Gastroesophageal sphincter (tissue), 3 donors: ENCODE results near the gene MRTFB.

ENCODE experiments used
- CTCF ChIP-seq, 4 experiments: fragments of 200-600 bp in 2 of 4; fragments of 450-650 bp in 2 of 4; sonication (generic) in 1 of 4; IDR thresholded peaks; one replicate each; pipeline ENCODE4 v1.5.1; 2017 to 2019; ENCODE audit warnings: antibody characterized with exemption in 4 of 4, mild to moderate bottlenecking in 2 of 4, moderate library complexity in 2 of 4
- POLR2A ChIP-seq, 2 donors: fragments of 450-650 bp; IDR thresholded peaks; one replicate each; pipeline ENCODE4 v1.6.1; 2017; ENCODE audit warnings: antibody characterized with exemption in 2 of 2, mild to moderate bottlenecking in 2 of 2, moderate library complexity in 1 of 2
- POLR2AphosphoS5 ChIP-seq: sonication (generic); formaldehyde crosslinking; IDR thresholded peaks from one replicate; pipeline ENCODE4 v1.6.1; 2017; ENCODE audit warnings: antibody characterized with exemption

GRCh38 chr16:14109077-14109775 is 38.1 kb downstream of the MRTFB start:
- TF ChIP-seq CTCF (IDR thresholded peaks at IDR 0.05) = no peak
- no peak for TF ChIP-seq POLR2A (IDR thresholded peaks at IDR 0.05)
- TF ChIP-seq POLR2AphosphoS5 = no peak
